Keratinocyte (primary cell): Measurements from ENCODE around the gene DOCK11.

Source experiments
- EZH2 ChIP-seq: IDR thresholded peaks from one replicate; pipeline ENCODE4 v1.6.1; 2012; ENCODE audit warnings: inconsistent platforms, mild to moderate bottlenecking, low read length, moderate library complexity
- TF ChIP-seq, protein P1 (sequence below), 3 experiments: IDR thresholded peaks in 1 of 3; conservative IDR thresholded peaks in 1 of 3; optimal IDR thresholded peaks in 1 of 3; 2 replicates in 2 of 3; 3 replicates in 1 of 3; pipeline versions ENCODE3 to v1.5.1; 2011; ENCODE audit warnings: low read length in 3 of 3, mild to moderate bottlenecking in 3 of 3, moderate library complexity in 2 of 3, control low read depth in 1 of 3, inconsistent platforms in 1 of 3; ENCODE audit not compliant: insufficient read depth in 2 of 3; ENCODE audit errors: extremely low read depth in 1 of 3

DNA sequence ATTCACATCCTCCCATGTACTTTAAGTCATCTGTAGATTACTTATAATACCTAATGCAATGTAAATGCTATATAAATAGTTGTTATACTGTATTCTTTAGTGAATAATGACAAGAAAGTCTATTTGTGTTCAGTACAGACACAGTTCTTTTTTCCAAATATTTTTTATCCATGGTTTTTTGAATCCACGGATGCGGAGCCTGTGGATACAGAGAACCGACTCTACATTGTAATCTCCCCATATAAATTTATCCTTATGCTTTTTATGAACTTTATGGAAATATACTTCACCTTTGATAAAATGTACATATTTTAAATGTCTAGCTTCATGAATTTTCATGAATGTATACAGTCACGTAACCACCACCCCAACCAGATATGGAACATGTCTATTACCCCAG lies 88.2 kb downstream of the DOCK11 start:
- TF ChIP-seq, protein P1, sequence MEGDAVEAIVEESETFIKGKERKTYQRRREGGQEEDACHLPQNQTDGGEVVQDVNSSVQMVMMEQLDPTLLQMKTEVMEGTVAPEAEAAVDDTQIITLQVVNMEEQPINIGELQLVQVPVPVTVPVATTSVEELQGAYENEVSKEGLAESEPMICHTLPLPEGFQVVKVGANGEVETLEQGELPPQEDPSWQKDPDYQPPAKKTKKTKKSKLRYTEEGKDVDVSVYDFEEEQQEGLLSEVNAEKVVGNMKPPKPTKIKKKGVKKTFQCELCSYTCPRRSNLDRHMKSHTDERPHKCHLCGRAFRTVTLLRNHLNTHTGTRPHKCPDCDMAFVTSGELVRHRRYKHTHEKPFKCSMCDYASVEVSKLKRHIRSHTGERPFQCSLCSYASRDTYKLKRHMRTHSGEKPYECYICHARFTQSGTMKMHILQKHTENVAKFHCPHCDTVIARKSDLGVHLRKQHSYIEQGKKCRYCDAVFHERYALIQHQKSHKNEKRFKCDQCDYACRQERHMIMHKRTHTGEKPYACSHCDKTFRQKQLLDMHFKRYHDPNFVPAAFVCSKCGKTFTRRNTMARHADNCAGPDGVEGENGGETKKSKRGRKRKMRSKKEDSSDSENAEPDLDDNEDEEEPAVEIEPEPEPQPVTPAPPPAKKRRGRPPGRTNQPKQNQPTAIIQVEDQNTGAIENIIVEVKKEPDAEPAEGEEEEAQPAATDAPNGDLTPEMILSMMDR (optimal IDR thresholded peaks at IDR 0.05 in 1 of 3, IDR thresholded peaks at IDR 0.05 in 1 of 3, conservative IDR thresholded peaks at IDR 0.05 in 1 of 3; ENCODE audit: extremely low read depth in 1 of 3, insufficient read depth in 2 of 3, low read length in 3 of 3): no peak
- TF ChIP-seq EZH2: no peak
